ENCODE data around the gene COL4A6.

The COL4A6 gene

GRCh38 chrX:108456971-108457477, 18.8 kb upstream of the COL4A6 start:
- ChIA-PET CTCF (no interaction called here), POLR2A (no interaction called here)
- no peak overlapping the region for H3K4me3 ChIP-seq (ENCODE audit: low read depth, low read length)
- no peak for DNase-seq (ENCODE audit: low read depth, low spot score)
- no peak for TF ChIP-seq CTCF (IDR thresholded peaks at IDR 0.05; ENCODE audit: insufficient read depth, low read length, missing control alignments)

DNA sequence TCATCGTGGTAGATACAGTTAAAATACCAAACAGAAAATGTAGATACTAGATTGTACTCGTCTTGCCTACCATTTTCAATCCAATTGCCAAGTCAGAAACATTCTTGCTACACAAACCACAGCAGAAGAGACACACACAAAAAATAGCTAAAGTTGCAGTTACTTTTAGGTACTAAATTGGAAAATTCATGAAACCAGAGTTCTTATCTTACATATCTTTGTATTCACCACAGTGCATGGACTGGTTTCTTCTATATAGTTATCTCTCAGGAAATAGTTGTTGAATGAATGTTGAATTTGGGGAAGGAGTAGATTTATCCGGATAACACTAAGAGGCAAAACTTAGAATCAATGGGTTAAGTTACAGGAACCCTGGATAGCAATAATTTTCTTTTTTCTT, 15.6 kb upstream of the COL4A6 start:
- TF ChIP-seq CTCF (IDR thresholded peaks at IDR 0.05; ENCODE audit: insufficient read depth, low read length, missing control alignments), result no peak
- ChIA-PET CTCF (no interaction called here), POLR2A (no interaction called here)
- H3K4me3 ChIP-seq (ENCODE audit: low read depth, low read length), result no peak overlapping the region
- no peak for DNase-seq (ENCODE audit: low read depth, low spot score)

GRCh38 chrX:108447303-108447702, 9.1 kb upstream of the COL4A6 start:
- CTCF ChIA-PET, result no interaction called here
- TF ChIP-seq CTCF (IDR thresholded peaks at IDR 0.05; ENCODE audit: insufficient read depth, low read length, missing control alignments), result no peak
- no peak overlapping the region for H3K4me3 ChIP-seq (ENCODE audit: low read depth, low read length)
- DNase-seq (ENCODE audit: low read depth, low spot score), result no peak
- POLR2A ChIA-PET, result no interaction called here

DNA sequence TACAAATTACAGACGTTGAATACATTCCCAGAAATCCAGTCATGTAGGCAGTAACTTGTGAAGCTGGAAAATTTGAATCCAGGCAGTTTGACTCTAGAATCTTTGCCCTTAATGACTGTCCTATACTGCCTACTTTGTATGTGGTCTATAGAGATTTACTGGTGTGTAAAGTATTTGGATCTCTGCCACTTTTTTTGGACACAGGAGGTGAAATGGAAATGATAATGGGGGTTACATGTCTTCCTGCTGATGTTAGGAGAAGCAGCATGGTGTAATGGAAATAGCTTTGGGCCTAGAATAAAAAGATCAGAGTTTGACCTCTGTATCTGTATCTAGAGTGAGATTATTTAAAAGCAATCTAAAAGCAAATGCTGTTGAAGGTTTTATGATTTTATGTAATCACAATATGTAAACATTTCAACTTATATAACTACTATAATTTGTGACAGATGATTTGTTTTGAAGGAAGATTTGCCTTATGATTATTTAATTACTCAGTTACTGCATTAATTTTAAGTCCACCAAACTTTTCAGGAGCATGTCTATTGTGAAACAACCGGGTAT, 4.8 kb upstream of the COL4A6 start:
- ChIA-PET CTCF (no interaction called here), POLR2A (no interaction called here)
- H3K4me3 ChIP-seq (ENCODE audit: low read depth, low read length), result no peak overlapping the region
- TF ChIP-seq CTCF (IDR thresholded peaks at IDR 0.05; ENCODE audit: insufficient read depth, low read length, missing control alignments), result no peak
- no peak for DNase-seq (ENCODE audit: low read depth, low spot score)

GRCh38 chrX:108439961-108440696, 1.9 kb upstream of the COL4A6 start:
- ChIA-PET POLR2A (no interaction called here), CTCF (no interaction called here)
- no peak for TF ChIP-seq CTCF (IDR thresholded peaks at IDR 0.05; ENCODE audit: insufficient read depth, low read length, missing control alignments)
- H3K4me3 ChIP-seq (ENCODE audit: low read depth, low read length), result peak overlapping the region; percentile 60
- DNase-seq (ENCODE audit: low read depth, low spot score), result no peak

GRCh38 chrX:108439426-108439942, 1.3 kb upstream of the COL4A6 start, which contains the start of gene COL4A5:
Gene COL4A5 (plus strand): TSS chrX:108439838. CDS start chrX:108440126, 288 bp downstream.
- DNase-seq (ENCODE audit: low read depth, low spot score), result peak; percentile 36
- TF ChIP-seq CTCF (IDR thresholded peaks at IDR 0.05; ENCODE audit: insufficient read depth, low read length, missing control alignments), result no peak
- peak within 1 kb of the TSS; percentile 60 for H3K4me3 ChIP-seq (ENCODE audit: low read depth, low read length)
- POLR2A ChIA-PET, result no interaction called here
- CTCF ChIA-PET, result interaction anchor here (1.0 kb wide), 1 partner anchor 215 kb away, joined by 3 read pairs; no protein-coding TSS in a partner anchor
